GM12864 (cell line): ENCODE results near the gene CCDC146.

ENCODE experiments used
- DNase-seq: peaks from one replicate; pipeline ENCODE4 v3.0.0-alpha.2; 2011; ENCODE audit warnings: low read depth
- H3K4me3 ChIP-seq: 2 replicates; pipeline ENCODE4 v1.5.1; 2011; ENCODE audit warnings: mild to moderate bottlenecking, low read depth, low read length, control low read depth
- TF ChIP-seq, protein P1 (sequence below): IDR thresholded peaks from 2 replicates; pipeline ENCODE4 v1.5.1; 2011; ENCODE audit warnings: low read depth, mild to moderate bottlenecking, moderate library complexity, low read length, control low read depth, inconsistent platforms; ENCODE audit errors: missing control alignments

The CCDC146 gene

GRCh38 chr7:77293046-77293445 lies 170.6 kb downstream of the CCDC146 start:
- no peak for DNase-seq
- TF ChIP-seq, protein P1, sequence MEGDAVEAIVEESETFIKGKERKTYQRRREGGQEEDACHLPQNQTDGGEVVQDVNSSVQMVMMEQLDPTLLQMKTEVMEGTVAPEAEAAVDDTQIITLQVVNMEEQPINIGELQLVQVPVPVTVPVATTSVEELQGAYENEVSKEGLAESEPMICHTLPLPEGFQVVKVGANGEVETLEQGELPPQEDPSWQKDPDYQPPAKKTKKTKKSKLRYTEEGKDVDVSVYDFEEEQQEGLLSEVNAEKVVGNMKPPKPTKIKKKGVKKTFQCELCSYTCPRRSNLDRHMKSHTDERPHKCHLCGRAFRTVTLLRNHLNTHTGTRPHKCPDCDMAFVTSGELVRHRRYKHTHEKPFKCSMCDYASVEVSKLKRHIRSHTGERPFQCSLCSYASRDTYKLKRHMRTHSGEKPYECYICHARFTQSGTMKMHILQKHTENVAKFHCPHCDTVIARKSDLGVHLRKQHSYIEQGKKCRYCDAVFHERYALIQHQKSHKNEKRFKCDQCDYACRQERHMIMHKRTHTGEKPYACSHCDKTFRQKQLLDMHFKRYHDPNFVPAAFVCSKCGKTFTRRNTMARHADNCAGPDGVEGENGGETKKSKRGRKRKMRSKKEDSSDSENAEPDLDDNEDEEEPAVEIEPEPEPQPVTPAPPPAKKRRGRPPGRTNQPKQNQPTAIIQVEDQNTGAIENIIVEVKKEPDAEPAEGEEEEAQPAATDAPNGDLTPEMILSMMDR = peak; percentile 34

DNA sequence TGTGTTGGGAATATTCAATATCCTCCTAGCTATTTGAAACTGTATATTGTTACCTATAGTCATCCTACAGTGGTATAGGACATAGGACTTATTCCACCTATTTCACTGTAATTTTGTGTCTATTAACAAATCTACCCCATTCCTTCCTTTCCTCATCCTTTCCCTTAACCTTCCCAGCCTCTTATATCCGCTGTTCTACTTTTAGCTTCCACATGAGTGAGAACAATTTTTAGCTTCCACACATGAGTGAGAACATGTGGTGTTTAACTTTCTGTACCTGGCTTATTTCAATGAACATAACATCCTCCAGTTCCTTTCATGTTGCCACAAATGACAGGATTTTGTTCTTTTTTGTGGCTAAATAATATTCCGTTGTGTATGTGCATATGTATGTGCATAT lies 173.1 kb downstream of the CCDC146 start:
- no peak overlapping the region for H3K4me3 ChIP-seq
- DNase-seq = no peak
- TF ChIP-seq, protein P1 = no peak

More at GRCh38 chr7:77293046-77293445, 170.6 kb downstream of the CCDC146 start:
- H3K4me3 ChIP-seq = no peak overlapping the region

DNA sequence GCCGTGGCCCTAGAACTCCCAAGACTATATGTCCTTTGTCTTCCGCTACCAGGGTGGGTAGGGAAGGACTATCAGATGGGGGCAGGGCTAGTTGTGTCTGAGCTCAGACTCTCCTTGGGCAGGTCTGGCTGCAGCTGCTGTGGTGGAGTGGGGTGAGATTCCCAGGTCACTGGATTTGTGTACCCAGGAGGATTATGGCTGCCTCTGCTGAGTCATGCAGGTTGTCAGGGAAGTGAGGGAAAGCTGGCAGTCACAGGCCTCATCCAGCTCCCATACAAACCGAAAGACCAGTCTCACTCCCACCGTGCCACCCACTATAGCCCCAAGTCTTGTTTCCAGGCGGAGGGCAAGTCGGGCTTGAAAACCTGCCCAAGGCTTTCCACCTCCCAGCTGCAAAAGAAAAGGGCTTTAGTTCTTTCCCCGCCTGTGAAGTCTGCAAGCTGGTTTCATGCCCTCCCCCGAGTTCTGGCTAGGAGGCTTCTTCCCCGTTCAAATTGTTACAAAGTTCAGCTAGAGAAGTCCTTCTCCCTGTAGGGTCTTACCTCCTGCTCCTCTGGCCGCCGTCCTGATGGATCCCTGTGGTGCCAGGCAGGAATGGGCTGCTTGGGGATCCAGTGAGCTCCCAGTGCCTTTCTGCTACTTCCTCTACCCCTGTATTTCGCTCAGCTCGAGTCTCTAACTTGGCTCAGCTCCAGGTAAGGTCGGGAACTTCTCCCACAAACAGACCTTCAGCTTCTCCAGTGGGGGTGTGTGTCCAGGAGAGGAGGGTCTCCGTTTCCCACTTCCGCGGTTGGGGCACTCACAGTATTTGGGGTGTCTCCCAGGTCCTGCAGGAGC lies 184.0 kb downstream of the CCDC146 start:
- no peak for DNase-seq
- TF ChIP-seq, protein P1 = no peak

DNA sequence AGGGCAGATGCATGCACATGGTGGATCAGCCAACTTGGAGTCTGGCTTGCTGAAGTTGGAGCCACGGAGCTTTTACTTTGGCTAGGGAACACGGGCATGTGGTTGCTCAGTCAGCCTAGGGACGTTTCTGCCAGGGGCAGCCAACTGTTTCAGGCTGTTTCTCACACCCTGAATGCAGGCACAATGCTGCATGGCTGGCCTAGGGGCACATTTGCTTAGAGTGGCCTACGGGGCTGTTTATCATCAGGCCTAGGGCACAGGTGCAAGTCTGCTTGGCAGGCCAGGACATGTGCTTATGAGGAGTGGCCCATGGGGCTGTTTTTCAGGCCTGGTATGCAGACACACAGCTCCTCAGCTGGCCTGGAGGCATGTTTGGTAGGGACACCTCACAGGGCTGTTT lies 186.4 kb downstream of the CCDC146 start:
- no peak overlapping the region for H3K4me3 ChIP-seq
- no peak for DNase-seq
- TF ChIP-seq, protein P1 = no peak

More for the DNA sequence above, 184.0 kb downstream of the CCDC146 start:
- no peak overlapping the region for H3K4me3 ChIP-seq

- H3K4me3 ChIP-seq = no peak overlapping the region
- TF ChIP-seq, protein P1 = no peak
- DNase-seq = no peak
Measured at GRCh38 chr7:77309714-77310220, 187.4 kb downstream of the CCDC146 start.

- no peak for DNase-seq
- TF ChIP-seq, protein P1 = no peak
- no peak overlapping the region for H3K4me3 ChIP-seq
Measured at GRCh38 chr7:77310982-77311381, 188.6 kb downstream of the CCDC146 start.

GRCh38 chr7:77313085-77313484 lies 190.7 kb downstream of the CCDC146 start:
- TF ChIP-seq, protein P1 = no peak
- no peak for DNase-seq

More at GRCh38 chr7:77313085-77313484, 190.7 kb downstream of the CCDC146 start:
- H3K4me3 ChIP-seq = no peak overlapping the region
